GM12892 (cell line): ENCODE results near the gene TP73.

Experiments used
- POLR2A ChIP-seq: IDR thresholded peaks from 2 replicates; pipeline ENCODE4 v1.6.1; 2011; ENCODE audit warnings: low read depth, low read length, control low read depth
- POLR2AphosphoS5 ChIP-seq: IDR thresholded peaks from 2 replicates; pipeline ENCODE4 v1.6.1; 2011; ENCODE audit warnings: low read depth, low read length, control low read depth
- TAF1 ChIP-seq: IDR thresholded peaks from 2 replicates; pipeline ENCODE4 v1.6.1; 2011; ENCODE audit warnings: low read depth, mild to moderate bottlenecking, control low read depth, low read length, borderline replicate concordance

GRCh38 chr1:3634059-3634800 lies 18.1 kb upstream of the TP73 start:
- TF ChIP-seq POLR2A (no peak), POLR2AphosphoS5 (no peak), TAF1 (no peak)
